GM12878 (cell line): ENCODE measurements around the gene SUSD6. TPM values are rescaled to one million over a fixed set of nuclear protein-coding genes. Genes with fewer than 3 reads are reported as not detected.

Experiments
- CBX3 ChIP-seq: fragments of 200-600 bp; sonication (generic); IDR thresholded peaks from 2 replicates; pipeline ENCODE4 v1.6.1; 2016; ENCODE audit warnings: low read depth, borderline replicate concordance
- DPF2 ChIP-seq: fragments of 450-650 bp; IDR thresholded peaks from 2 replicates; pipeline ENCODE4 v1.6.1; 2017; ENCODE audit warnings: mild to moderate bottlenecking
- EGR1 ChIP-seq, 2 experiments: IDR thresholded peaks; 1 replicate in 1 of 2; 2 replicates in 1 of 2; pipeline ENCODE4 v1.6.1; 2011 to 2012; ENCODE audit warnings: low read depth in 2 of 2, low read length in 2 of 2, borderline replicate concordance in 1 of 2, mild to moderate bottlenecking in 1 of 2, moderate library complexity in 1 of 2
- EP300 ChIP-seq, 2 experiments: fragments of 150-350 bp in 1 of 2; IDR thresholded peaks; 2 replicates each; pipeline ENCODE4 v1.6.1; 2011 to 2012; ENCODE audit warnings: low read depth in 2 of 2, low read length in 2 of 2, borderline replicate concordance in 1 of 2, improper control_type of control experiment in 1 of 2, inconsistent platforms in 1 of 2; ENCODE audit not compliant: control insufficient read depth in 1 of 2
- GATAD2B ChIP-seq: fragments of 450-650 bp; conservative IDR thresholded peaks from 2 replicates; pipeline ENCODE4 v1.6.1; 2017; ENCODE audit warnings: low read depth, mild to moderate bottlenecking, moderate library complexity
- IKZF2 ChIP-seq, 2 experiments: fragments of 450-650 bp; IDR thresholded peaks; 2 replicates each; pipeline ENCODE4 v1.6.1; 2017; ENCODE audit warnings: mild to moderate bottlenecking in 2 of 2, moderate library complexity in 2 of 2
- MEF2A ChIP-seq: IDR thresholded peaks from 2 replicates; pipeline ENCODE4 v1.6.1; 2011; ENCODE audit warnings: low read depth, mild to moderate bottlenecking, low read length, moderate library complexity; ENCODE audit not compliant: insufficient read depth
- MTA3 ChIP-seq: IDR thresholded peaks from 2 replicates; pipeline ENCODE4 v1.6.1; 2012; ENCODE audit warnings: low read length, inconsistent platforms, borderline replicate concordance
- MYB ChIP-seq: fragments of 150-350 bp; IDR thresholded peaks from 2 replicates; pipeline ENCODE4 v1.6.1; 2014; ENCODE audit warnings: mild to moderate bottlenecking, low read depth, low read length, borderline replicate concordance
- POLR2AphosphoS5 ChIP-seq: IDR thresholded peaks from 2 replicates; pipeline ENCODE4 v1.6.1; 2011; ENCODE audit warnings: mild to moderate bottlenecking, low read length, inconsistent platforms
- SIN3A ChIP-seq: IDR thresholded peaks from 2 replicates; pipeline ENCODE4 v1.6.1; 2012; ENCODE audit warnings: low read depth, low read length, improper control_type of control experiment
- SMAD5 ChIP-seq: IDR thresholded peaks from 2 replicates; pipeline ENCODE4 v1.6.1; 2016; ENCODE audit warnings: antibody characterized with exemption, low read depth
- SRF ChIP-seq, 2 experiments: IDR thresholded peaks; 2 replicates each; pipeline ENCODE4 v1.6.1; 2011; ENCODE audit warnings: low read depth in 2 of 2, low read length in 2 of 2, mild to moderate bottlenecking in 1 of 2, moderate library complexity in 1 of 2
- ZNF274 ChIP-seq: IDR thresholded peaks from one replicate; pipeline ENCODE4 v1.8.0; 2011; ENCODE audit not compliant: insufficient read length, insufficient read depth
- polyA plus RNA-seq, 11 experiments: library from polyadenylated mRNA; depleted of rRNA in 4 of 11; unstranded in 6 of 11; stranded (reverse) in 5 of 11; fragments of >200 nt; fragmentation: Nextera tagmentation in 4 of 11; fragmentation: Illumina TruSeq in 1 of 11; extraction: Ambion mirVana in 4 of 11; extraction: Trizol in 1 of 11; gene quantifications; 1 replicate in 1 of 11; 2 replicates in 10 of 11; pipeline versions ENCODE4 v1.2.1 to v1.2.3, GENCODE V29; 2011 to 2016; ENCODE audit warnings: inconsistent platforms in 2 of 11, missing spikeins in 2 of 11, low read depth in 1 of 11
- total RNA-seq, 4 experiments: library from RNA; depleted of rRNA in 3 of 4; stranded (reverse); fragments of >200 nt in 3 of 4; fragmentation: Illumina TruSeq in 1 of 4; extraction: Trizol in 1 of 4; gene quantifications; 2 replicates each; pipeline versions ENCODE4 v1.2.1 to v1.2.3, GENCODE V29; 2013 to 2021
- TF ChIP-seq, protein P1 (sequence below): fragments of 450-650 bp; IDR thresholded peaks from 2 replicates; pipeline ENCODE4 v1.6.1; 2017; ENCODE audit warnings: mild to moderate bottlenecking, moderate library complexity
- TF ChIP-seq, protein P2 (sequence below): fragments of 450-650 bp; IDR thresholded peaks from 2 replicates; pipeline ENCODE4 v1.6.1; 2017; ENCODE audit warnings: mild to moderate bottlenecking, low read depth, inconsistent platforms; ENCODE audit not compliant: poor library complexity, severe bottlenecking
- TF ChIP-seq, protein P3 (sequence below): IDR thresholded peaks from 2 replicates; pipeline ENCODE4 v1.6.1; 2012; ENCODE audit warnings: mild to moderate bottlenecking, low read depth, low read length

The SUSD6 gene
- total and polyA plus RNA-seq, 10 of the 15 experiments (the other 5 are each of a cell fraction or from before 2014, with no cell fraction given) = 6.6 to 39.8 (median 20.2) TPM

DNA sequence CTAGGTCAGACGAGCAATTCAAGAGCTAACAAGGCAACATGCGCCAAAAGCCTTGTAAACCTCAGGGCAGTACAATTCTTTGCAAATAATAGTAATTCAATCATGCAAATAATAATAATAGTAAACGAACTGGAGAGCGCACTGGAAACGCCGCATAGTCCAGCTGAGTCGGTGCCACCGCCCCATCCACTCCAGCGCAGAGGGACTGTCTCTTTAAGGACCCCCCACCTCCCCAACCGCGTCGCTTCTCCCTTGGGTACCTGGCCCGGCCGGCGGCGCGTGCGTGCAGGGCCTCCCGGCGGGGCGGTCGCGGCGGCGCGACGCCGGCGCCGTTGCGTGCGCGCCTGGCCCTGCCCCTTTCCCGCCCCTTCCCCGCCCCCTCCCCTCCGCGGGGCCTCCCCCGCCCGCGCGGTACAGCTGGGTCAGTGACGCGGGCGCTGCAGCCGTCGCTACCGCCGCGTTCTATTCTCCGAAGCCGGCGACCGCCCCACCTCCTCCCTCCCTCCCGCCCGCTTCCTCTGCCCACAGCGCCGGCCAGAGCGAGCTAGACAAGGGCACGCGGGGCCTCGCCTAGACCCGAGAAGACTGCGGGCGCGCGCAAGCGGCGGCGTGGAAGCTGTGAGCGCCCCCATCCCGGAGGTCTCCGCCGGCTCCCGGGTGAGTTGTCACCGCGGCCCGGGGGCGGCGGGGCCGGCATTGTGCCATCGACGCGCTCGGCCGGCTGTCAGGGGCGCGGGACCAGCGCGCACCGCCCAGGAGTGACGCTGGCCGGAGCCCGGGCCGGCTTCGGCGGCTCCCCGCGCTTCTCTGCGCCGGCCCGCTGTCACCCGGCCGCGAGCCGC lies at the start of gene SUSD6 (continued):
- TF ChIP-seq, protein P1, sequence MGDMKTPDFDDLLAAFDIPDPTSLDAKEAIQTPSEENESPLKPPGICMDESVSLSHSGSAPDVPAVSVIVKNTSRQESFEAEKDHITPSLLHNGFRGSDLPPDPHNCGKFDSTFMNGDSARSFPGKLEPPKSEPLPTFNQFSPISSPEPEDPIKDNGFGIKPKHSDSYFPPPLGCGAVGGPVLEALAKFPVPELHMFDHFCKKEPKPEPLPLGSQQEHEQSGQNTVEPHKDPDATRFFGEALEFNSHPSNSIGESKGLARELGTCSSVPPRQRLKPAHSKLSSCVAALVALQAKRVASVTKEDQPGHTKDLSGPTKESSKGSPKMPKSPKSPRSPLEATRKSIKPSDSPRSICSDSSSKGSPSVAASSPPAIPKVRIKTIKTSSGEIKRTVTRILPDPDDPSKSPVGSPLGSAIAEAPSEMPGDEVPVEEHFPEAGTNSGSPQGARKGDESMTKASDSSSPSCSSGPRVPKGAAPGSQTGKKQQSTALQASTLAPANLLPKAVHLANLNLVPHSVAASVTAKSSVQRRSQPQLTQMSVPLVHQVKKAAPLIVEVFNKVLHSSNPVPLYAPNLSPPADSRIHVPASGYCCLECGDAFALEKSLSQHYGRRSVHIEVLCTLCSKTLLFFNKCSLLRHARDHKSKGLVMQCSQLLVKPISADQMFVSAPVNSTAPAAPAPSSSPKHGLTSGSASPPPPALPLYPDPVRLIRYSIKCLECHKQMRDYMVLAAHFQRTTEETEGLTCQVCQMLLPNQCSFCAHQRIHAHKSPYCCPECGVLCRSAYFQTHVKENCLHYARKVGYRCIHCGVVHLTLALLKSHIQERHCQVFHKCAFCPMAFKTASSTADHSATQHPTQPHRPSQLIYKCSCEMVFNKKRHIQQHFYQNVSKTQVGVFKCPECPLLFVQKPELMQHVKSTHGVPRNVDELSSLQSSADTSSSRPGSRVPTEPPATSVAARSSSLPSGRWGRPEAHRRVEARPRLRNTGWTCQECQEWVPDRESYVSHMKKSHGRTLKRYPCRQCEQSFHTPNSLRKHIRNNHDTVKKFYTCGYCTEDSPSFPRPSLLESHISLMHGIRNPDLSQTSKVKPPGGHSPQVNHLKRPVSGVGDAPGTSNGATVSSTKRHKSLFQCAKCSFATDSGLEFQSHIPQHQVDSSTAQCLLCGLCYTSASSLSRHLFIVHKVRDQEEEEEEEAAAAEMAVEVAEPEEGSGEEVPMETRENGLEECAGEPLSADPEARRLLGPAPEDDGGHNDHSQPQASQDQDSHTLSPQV = no peak
- TF ChIP-seq MTA3 (no peak), POLR2AphosphoS5 (peak; percentile 48; the same call in 1 of the 2 replicates), CBX3 (no peak), MYB (no peak), EP300 (IDR thresholded peaks at IDR 0.05; ENCODE audit: borderline replicate concordance in 1 of 2, control insufficient read depth in 1 of 2, low read depth in 2 of 2, low read length in 2 of 2) (no peak), SRF (IDR thresholded peaks at IDR 0.05; ENCODE audit: low read depth in 2 of 2, low read length in 2 of 2) (no peak), EGR1 (IDR thresholded peaks at IDR 0.05; ENCODE audit: borderline replicate concordance in 1 of 2, low read depth in 2 of 2, low read length in 2 of 2) (peak; percentile 66 to 76; a peak in 2 of 3 replicates), IKZF2 (IDR thresholded peaks at IDR 0.05) (no peak), ZNF274 (no peak), DPF2 (peak; percentile 60; the same call in 1 of the 2 replicates), SIN3A (peak; percentile 51; the same call in 1 of the 2 replicates), SMAD5 (no peak), GATAD2B (peak; percentile 91; the same call in 1 of the 2 replicates), MEF2A (no peak)
- TF ChIP-seq, protein P2, sequence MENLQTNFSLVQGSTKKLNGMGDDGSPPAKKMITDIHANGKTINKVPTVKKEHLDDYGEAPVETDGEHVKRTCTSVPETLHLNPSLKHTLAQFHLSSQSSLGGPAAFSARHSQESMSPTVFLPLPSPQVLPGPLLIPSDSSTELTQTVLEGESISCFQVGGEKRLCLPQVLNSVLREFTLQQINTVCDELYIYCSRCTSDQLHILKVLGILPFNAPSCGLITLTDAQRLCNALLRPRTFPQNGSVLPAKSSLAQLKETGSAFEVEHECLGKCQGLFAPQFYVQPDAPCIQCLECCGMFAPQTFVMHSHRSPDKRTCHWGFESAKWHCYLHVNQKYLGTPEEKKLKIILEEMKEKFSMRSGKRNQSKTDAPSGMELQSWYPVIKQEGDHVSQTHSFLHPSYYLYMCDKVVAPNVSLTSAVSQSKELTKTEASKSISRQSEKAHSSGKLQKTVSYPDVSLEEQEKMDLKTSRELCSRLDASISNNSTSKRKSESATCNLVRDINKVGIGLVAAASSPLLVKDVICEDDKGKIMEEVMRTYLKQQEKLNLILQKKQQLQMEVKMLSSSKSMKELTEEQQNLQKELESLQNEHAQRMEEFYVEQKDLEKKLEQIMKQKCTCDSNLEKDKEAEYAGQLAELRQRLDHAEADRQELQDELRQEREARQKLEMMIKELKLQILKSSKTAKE = peak; percentile 50
- TF ChIP-seq, protein P3, sequence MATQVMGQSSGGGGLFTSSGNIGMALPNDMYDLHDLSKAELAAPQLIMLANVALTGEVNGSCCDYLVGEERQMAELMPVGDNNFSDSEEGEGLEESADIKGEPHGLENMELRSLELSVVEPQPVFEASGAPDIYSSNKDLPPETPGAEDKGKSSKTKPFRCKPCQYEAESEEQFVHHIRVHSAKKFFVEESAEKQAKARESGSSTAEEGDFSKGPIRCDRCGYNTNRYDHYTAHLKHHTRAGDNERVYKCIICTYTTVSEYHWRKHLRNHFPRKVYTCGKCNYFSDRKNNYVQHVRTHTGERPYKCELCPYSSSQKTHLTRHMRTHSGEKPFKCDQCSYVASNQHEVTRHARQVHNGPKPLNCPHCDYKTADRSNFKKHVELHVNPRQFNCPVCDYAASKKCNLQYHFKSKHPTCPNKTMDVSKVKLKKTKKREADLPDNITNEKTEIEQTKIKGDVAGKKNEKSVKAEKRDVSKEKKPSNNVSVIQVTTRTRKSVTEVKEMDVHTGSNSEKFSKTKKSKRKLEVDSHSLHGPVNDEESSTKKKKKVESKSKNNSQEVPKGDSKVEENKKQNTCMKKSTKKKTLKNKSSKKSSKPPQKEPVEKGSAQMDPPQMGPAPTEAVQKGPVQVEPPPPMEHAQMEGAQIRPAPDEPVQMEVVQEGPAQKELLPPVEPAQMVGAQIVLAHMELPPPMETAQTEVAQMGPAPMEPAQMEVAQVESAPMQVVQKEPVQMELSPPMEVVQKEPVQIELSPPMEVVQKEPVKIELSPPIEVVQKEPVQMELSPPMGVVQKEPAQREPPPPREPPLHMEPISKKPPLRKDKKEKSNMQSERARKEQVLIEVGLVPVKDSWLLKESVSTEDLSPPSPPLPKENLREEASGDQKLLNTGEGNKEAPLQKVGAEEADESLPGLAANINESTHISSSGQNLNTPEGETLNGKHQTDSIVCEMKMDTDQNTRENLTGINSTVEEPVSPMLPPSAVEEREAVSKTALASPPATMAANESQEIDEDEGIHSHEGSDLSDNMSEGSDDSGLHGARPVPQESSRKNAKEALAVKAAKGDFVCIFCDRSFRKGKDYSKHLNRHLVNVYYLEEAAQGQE = no peak
